ENCODE results near the gene WDR91.

GRCh38 chr7:135192914-135193536, 18.3 kb downstream of the WDR91 start:
- TF ChIP-seq CTCF (IDR thresholded peaks at IDR 0.05; ENCODE audit: low read depth, low read length) (no peak), POLR2A (IDR thresholded peaks at IDR 0.05; ENCODE audit: extremely low read depth, insufficient read length) (no peak)

Data from NB4 (cell line).